Fibroblast of lung (primary cell): ENCODE measurements around the gene ATP13A2.

ENCODE experiments used
- CTCF ChIP-seq, 2 donors: IDR thresholded peaks in 1 of 2; conservative IDR thresholded peaks in 1 of 2; 1 replicate in 1 of 2; 2 replicates in 1 of 2; pipeline ENCODE4 v1.5.1; 2011 to 2012; ENCODE audit warnings: low read length in 2 of 2, control low read depth in 1 of 2, inconsistent platforms in 1 of 2, low read depth in 1 of 2, mild to moderate bottlenecking in 1 of 2
- EZH2 ChIP-seq: IDR thresholded peaks from 2 replicates; pipeline ENCODE4 v1.5.1; 2012; ENCODE audit warnings: low read length, control low read depth, mild to moderate bottlenecking; ENCODE audit errors: missing control alignments

- no peak for TF ChIP-seq CTCF (conservative IDR thresholded peaks at IDR 0.05 in 1 of 2, IDR thresholded peaks at IDR 0.05 in 1 of 2; ENCODE audit: low read depth in 1 of 2, low read length in 2 of 2)
- TF ChIP-seq EZH2: no peak
These were observed 2.0 kb upstream of the ATP13A2 start for GRCh38 chr1:17013491-17014320.
